Suprapubic skin (tissue), 4 donors: ENCODE results near the gene C14orf132. TPM values are rescaled to one million over a fixed set of nuclear protein-coding genes. Genes with fewer than 3 reads are reported as not detected.

ENCODE experiments used
- DNase-seq, 2 donors: peaks; one replicate each; pipeline ENCODE4 v3.0.0-alpha.2; 2019; ENCODE audit warnings: low spot score in 2 of 2
- H3K27ac ChIP-seq: fragments of 200-600 bp; sonication (generic); one replicate; pipeline ENCODE4 v1.5.1; 2019
- H3K27me3 ChIP-seq: fragments of 200-600 bp; sonication (generic); one replicate; pipeline ENCODE4 v1.5.1; 2019
- H3K36me3 ChIP-seq: fragments of 200-600 bp; sonication (generic); one replicate; pipeline ENCODE4 v1.5.1; 2019
- H3K4me1 ChIP-seq: fragments of 200-600 bp; sonication (generic); one replicate; pipeline ENCODE4 v1.5.1; 2019
- H3K4me3 ChIP-seq: fragments of 200-600 bp; sonication (generic); one replicate; pipeline ENCODE4 v1.5.1; 2019; ENCODE audit warnings: mild to moderate bottlenecking
- H3K9me3 ChIP-seq: fragments of 200-600 bp; sonication (generic); one replicate; pipeline ENCODE4 v1.5.1; 2019
- EP300 ChIP-seq: sonication (generic); formaldehyde crosslinking; IDR thresholded peaks from one replicate; pipeline ENCODE4 v1.6.1; 2017; ENCODE audit warnings: antibody characterized with exemption
- POLR2A ChIP-seq, 2 donors: fragments of 450-650 bp; IDR thresholded peaks; one replicate each; pipeline ENCODE4 v1.6.1; 2017; ENCODE audit warnings: antibody characterized with exemption in 2 of 2, mild to moderate bottlenecking in 2 of 2, moderate library complexity in 2 of 2
- POLR2AphosphoS5 ChIP-seq, 3 donors: sonication (generic); formaldehyde crosslinking; IDR thresholded peaks; one replicate each; pipeline ENCODE4 v1.6.1; 2017; ENCODE audit warnings: antibody characterized with exemption in 3 of 3
- WGBS: methylation state at CpG from one replicate; pipeline ENCODE4 v1.1.5; 2018; 5-methylcytosine and 5-hydroxymethylcytosine counted together
- total RNA-seq, 4 donors: library from RNA; depleted of rRNA; stranded (reverse); fragments of >200 nt; gene quantifications; one replicate each; pipeline ENCODE4 v1.1.0, GENCODE V29; 2016
- TF ChIP-seq, protein P1 (sequence below), 2 donors: fragments of 200-600 bp in 1 of 2; fragments of 450-650 bp in 1 of 2; sonication (generic) in 1 of 2; IDR thresholded peaks; one replicate each; pipeline ENCODE4 v1.5.1; 2016 to 2019; ENCODE audit warnings: antibody characterized with exemption in 2 of 2, mild to moderate bottlenecking in 1 of 2, moderate library complexity in 1 of 2

The C14orf132 gene
- total RNA-seq, 4 donors from 2014 or later, result 16.2 to 34.4 (median 27.9) TPM

DNA sequence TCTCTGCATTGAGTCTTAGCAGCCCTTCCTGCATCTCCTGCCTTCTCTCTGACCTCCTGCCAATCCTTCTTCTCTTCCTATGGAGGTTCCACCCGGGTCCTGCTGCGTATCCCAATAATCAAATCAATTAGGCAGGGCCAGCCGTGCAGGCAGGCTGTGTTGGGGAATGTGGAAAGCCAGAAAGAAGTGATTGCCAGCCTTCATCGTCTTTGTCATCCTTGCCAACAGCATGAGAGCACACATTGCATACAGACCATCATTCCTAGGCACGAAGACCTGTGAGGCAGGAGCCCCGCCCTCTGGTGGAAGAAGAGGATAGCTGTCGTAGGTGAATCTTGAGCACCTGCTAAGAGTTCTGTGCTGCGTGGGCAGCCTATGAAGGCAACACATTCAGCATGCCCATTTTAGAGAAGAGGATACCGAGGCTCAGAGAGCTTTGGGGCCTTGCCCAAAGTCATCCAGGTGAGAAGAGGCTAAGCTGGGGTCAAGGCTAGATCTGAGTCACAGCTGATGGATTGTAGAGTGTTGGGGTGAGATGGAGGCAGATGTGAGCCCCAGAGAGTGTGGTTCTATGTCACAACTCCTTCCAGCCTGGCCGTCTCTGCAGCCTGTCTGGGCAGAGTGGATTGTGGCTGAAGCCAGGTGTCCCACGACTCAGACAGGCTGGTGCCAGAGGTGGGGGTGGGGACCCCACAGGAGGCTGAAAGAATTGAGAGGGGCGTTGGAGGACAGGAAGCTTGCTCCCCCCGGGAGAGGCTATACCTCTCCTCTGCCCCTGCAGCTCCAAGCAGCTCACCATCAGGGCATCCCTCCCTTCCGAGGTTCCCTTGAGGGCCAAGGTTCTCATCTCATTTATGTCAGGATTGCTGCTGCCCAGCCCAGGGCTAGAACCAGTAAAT is 12.7 kb downstream of the C14orf132 start:
- H3K27ac ChIP-seq, result no peak overlapping the region
- no peak for TF ChIP-seq EP300
- TF ChIP-seq, protein P1, sequence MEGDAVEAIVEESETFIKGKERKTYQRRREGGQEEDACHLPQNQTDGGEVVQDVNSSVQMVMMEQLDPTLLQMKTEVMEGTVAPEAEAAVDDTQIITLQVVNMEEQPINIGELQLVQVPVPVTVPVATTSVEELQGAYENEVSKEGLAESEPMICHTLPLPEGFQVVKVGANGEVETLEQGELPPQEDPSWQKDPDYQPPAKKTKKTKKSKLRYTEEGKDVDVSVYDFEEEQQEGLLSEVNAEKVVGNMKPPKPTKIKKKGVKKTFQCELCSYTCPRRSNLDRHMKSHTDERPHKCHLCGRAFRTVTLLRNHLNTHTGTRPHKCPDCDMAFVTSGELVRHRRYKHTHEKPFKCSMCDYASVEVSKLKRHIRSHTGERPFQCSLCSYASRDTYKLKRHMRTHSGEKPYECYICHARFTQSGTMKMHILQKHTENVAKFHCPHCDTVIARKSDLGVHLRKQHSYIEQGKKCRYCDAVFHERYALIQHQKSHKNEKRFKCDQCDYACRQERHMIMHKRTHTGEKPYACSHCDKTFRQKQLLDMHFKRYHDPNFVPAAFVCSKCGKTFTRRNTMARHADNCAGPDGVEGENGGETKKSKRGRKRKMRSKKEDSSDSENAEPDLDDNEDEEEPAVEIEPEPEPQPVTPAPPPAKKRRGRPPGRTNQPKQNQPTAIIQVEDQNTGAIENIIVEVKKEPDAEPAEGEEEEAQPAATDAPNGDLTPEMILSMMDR (IDR thresholded peaks at IDR 0.05), result peak in 1 of 2 donors; percentile 17
- TF ChIP-seq POLR2AphosphoS5 (IDR thresholded peaks at IDR 0.05), result no peak
- no peak overlapping the region for H3K4me3 ChIP-seq
- H3K4me1 ChIP-seq, result peaks cover 30% of the 10 kb centered on the region
- no peaks in the 10 kb centered on the region for H3K36me3 ChIP-seq
- H3K9me3 ChIP-seq, result no peaks in the 10 kb centered on the region
- no peaks in the 10 kb centered on the region for H3K27me3 ChIP-seq
- WGBS, result 76% methylated on average over 14 of the region's 14 CpGs
- DNase-seq, result no peak

DNA sequence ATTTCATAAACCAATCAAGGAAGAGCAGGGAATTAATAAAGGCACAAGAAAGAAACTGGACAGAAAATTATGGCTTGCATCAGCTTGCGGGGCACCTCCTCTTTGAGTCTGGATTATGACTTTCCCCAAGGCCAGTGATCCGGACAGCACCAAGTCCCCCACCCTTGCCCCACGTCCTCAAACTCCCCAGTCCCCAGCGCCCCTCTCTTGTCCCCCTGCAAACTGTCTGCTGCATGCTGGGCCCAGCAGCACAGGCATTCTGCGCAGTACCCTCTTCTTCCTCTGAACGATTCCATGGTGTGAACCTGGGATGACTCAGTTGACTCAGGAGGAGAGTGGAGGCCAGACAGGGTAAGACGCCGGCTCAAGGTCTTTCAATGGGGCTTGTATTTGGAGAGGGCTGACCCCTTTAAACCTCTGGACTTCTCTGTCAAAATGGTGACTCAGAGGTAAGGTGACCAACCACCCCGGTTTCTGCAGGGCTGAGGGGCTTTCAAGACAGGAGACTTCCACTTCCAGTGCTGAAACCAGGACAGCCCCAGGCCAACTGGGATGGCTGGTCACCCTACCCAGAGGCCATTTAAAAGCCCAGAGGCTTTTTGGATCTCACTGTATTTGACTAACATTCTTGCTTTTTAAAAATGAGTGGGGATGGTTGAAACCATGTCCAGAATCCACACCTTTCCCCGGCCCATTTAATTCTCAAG is 13.5 kb downstream of the C14orf132 start:
- TF ChIP-seq EP300 (no peak), POLR2A (IDR thresholded peaks at IDR 0.05) (no peak), POLR2AphosphoS5 (IDR thresholded peaks at IDR 0.05) (no peak)
- TF ChIP-seq, protein P1 (IDR thresholded peaks at IDR 0.05), result no peak
- Histone ChIP-seq H3K27ac (peak overlapping the region; percentile 67), H3K27me3 (no peaks in the 10 kb centered on the region), H3K9me3 (no peaks in the 10 kb centered on the region), H3K4me1 (peaks cover 30% of the 10 kb centered on the region), H3K4me3 (no peak overlapping the region), H3K36me3 (no peaks in the 10 kb centered on the region)
- 91% methylated on average over 10 of the region's 10 CpGs for WGBS
- DNase-seq, result no peak

DNA sequence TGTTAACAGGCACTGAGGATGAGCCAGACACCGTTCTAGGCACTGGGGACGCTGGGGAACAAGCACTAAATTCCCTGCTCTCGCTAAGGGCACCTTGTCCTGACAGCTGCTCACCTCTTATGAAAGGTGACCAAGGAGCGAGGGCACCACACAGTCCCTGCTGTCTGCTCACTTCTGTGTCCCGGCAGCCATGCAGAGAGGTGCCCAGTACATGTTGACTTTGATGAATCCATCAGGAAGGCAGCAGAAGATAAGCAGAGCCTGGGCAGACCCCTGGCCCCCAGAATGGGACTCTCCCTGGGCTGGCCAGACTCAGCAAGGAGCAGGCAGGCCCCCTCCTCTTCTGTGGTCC is 14.1 kb downstream of the C14orf132 start:
- no peaks in the 10 kb centered on the region for H3K27me3 ChIP-seq
- TF ChIP-seq, protein P1 (IDR thresholded peaks at IDR 0.05), result no peak
- TF ChIP-seq POLR2A (IDR thresholded peaks at IDR 0.05) (no peak), EP300 (no peak), POLR2AphosphoS5 (IDR thresholded peaks at IDR 0.05) (no peak)
- DNase-seq, result no peak
- no peak overlapping the region for H3K4me3 ChIP-seq
- peaks cover 30% of the 10 kb centered on the region for H3K4me1 ChIP-seq
- peak overlapping the region; percentile 67 for H3K27ac ChIP-seq
- no peaks in the 10 kb centered on the region for H3K9me3 ChIP-seq
- 84% methylated on average over 4 of the region's 5 CpGs for WGBS
- H3K36me3 ChIP-seq, result no peaks in the 10 kb centered on the region

DNA sequence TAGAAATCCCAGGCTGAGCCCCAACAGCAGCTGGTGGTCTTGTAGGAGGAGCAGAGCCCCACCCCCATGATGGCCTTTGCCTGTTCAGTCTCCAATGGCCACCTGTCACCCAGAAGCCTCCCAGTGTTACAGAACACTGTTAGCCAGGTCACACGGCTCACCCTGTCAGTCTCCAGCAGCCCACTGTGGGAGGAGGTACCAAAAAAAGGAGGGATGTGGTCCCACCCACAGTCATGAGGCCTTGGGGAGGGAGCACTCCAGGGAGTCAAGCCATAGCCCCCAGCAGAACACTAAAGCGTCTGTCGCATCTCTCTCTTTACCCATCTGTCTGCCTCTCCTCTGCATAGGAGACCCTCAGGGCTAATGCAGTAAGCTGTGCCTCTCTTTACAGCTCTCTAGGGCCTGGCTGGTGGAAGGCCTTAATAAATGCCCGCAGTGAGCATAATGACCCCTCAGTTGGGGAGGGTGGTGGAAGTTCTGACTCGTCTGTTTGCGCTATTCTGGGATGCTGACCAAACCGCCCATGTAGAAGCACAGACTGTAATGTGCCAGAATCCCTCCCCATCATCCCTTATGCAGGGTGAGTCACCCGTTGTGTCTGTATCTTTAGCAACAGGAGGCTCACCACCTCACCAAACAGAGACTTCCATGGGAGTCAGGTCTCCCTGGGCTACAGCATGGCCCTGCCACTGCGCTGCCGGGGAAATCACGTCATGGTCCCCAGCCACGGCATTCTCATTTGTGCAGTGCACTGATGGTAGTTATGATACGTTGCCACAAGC is 14.6 kb downstream of the C14orf132 start:
- no peaks in the 10 kb centered on the region for H3K9me3 ChIP-seq
- no peaks in the 10 kb centered on the region for H3K27me3 ChIP-seq
- no peak overlapping the region for H3K4me3 ChIP-seq
- 49% methylated on average over 11 of the region's 13 CpGs for WGBS
- peak overlapping the region; percentile 67 for H3K27ac ChIP-seq
- peak in 1 of 2 donors; percentile 86 for DNase-seq
- peaks cover 30% of the 10 kb centered on the region for H3K4me1 ChIP-seq
- TF ChIP-seq, protein P1 (IDR thresholded peaks at IDR 0.05), result no peak
- TF ChIP-seq EP300 (peak; percentile 91), POLR2AphosphoS5 (IDR thresholded peaks at IDR 0.05) (no peak), POLR2A (IDR thresholded peaks at IDR 0.05) (no peak)
- H3K36me3 ChIP-seq, result no peaks in the 10 kb centered on the region
